ENCODE measurements around the gene LNX1. TPM values are rescaled to one million over a fixed set of nuclear protein-coding genes. Genes with fewer than 3 reads are reported as not detected.
A peak's percentile ranks its signal among the peaks of the same experiment; 100 is the strongest.

Gene LNX1
- total and polyA plus RNA-seq, 9 of the 15 experiments (the other 6 are each of a cell fraction or from before 2014, with no cell fraction given): 0.40 to 3.6 (median 2.2) TPM

GRCh38 chr4:53638919-53639318 lies 47.6 kb upstream of the LNX1 start:
- H3K79me2 ChIP-seq (ENCODE audit: control insufficient read depth, insufficient read depth, low read length): no peaks in the 10 kb centered on the region
- CTCF ChIA-PET (ENCODE audit: low intra/inter-chr PET ratio): no interaction called here
- no peak for TF ChIP-seq ZNF830 (CRISPR knock-in tag; IDR thresholded peaks at IDR 0.05)
- peak; percentile 25 for TF ChIP-seq ZNF146 (CRISPR knock-in tag; IDR thresholded peaks at IDR 0.05; ENCODE audit: unreplicated experiment)
- TF ChIP-seq THRAP3 (IDR thresholded peaks at IDR 0.05; ENCODE audit: borderline replicate concordance): no peak
- DNase-seq (ENCODE audit: extremely low read depth in 1 of 4, low spot score in 3 of 4) (no peak), ATAC-seq (no peak), FAIRE-seq (no peak)
- POLR2A ChIA-PET: interaction anchor here (1.2 kb wide), 1 partner anchor 10 kb away, joined by 3 read pairs; no protein-coding TSS in a partner anchor
- no peaks in the 10 kb centered on the region for H3K36me3 ChIP-seq (ENCODE audit: control insufficient read depth, insufficient read depth, low read length)
- H4K20me1 ChIP-seq (replicated peaks; ENCODE audit: control insufficient read depth, insufficient read depth, low read length): no peaks in the 10 kb centered on the region
- H2AFZ ChIP-seq (ENCODE audit: low read depth, low read length): no peak overlapping the region
- in situ Hi-C loops (cut with MboI) (no loop called here), intact Hi-C loops (cut with micrococcal nuclease) (no loop called here)
- no peak overlapping the region for H3K4me3 ChIP-seq
- no peaks in the 10 kb centered on the region for H3K9me1 ChIP-seq (ENCODE audit: control insufficient read depth, insufficient read depth, low read length)
- H3K4me2 ChIP-seq (ENCODE audit: insufficient read depth, low read length): no peak overlapping the region
- no peaks in the 10 kb centered on the region for H3K9me3 ChIP-seq (replicated peaks; ENCODE audit: control insufficient read depth, insufficient read depth, low read depth, low read length)
- H3K27me3 ChIP-seq (ENCODE audit: control insufficient read depth in 2 of 2, insufficient read depth in 2 of 2, low read length in 2 of 2): peaks cover 0 to 7% of the 10 kb centered on the region in 2 experiments; a peak in 1 of 5 replicates
- H3K4me1 ChIP-seq (replicated peaks in 1 of 2; ENCODE audit: control insufficient read depth in 2 of 2, insufficient read depth in 2 of 2, low read length in 2 of 2): no peaks in the 10 kb centered on the region
- H3K9ac ChIP-seq (ENCODE audit: insufficient read depth in 1 of 2, low read depth in 2 of 2, low read length in 2 of 2): no peak overlapping the region
- no TSS peak for BruUV-seq (replicated peaks)
- H3K27ac ChIP-seq (ENCODE audit: extremely low read depth, low read depth, low read length): no peak overlapping the region

- intact Hi-C loops (cut with micrococcal nuclease) (no loop called here), in situ Hi-C loops (cut with MboI) (no loop called here)
- H4K20me1 ChIP-seq (replicated peaks; ENCODE audit: control insufficient read depth, insufficient read depth, low read length): no peaks in the 10 kb centered on the region
- CTCF ChIA-PET (ENCODE audit: low intra/inter-chr PET ratio): no interaction called here
- no TSS peak for BruUV-seq (replicated peaks)
- 6% methylated on average over 1 of the region's 1 CpG for WGBS (ENCODE audit: insufficient coverage, low coverage, missing lambda C conversion rate)
- H3K9ac ChIP-seq (ENCODE audit: insufficient read depth in 1 of 2, low read depth in 2 of 2, low read length in 2 of 2): no peak overlapping the region
- no peak overlapping the region for H2AFZ ChIP-seq (ENCODE audit: low read depth, low read length)
- DNase-seq (ENCODE audit: extremely low read depth in 1 of 4, low spot score in 3 of 4): no peak
- H3K9me3 ChIP-seq (replicated peaks; ENCODE audit: control insufficient read depth, insufficient read depth, low read depth, low read length): no peaks in the 10 kb centered on the region
- H3K4me1 ChIP-seq (replicated peaks in 1 of 2; ENCODE audit: control insufficient read depth in 2 of 2, insufficient read depth in 2 of 2, low read length in 2 of 2): no peaks in the 10 kb centered on the region
- H3K9me1 ChIP-seq (ENCODE audit: control insufficient read depth, insufficient read depth, low read length): no peaks in the 10 kb centered on the region
- no peak for ATAC-seq
- peaks cover 4 to 18% of the 10 kb centered on the region in 2 experiments; a peak in 3 of 5 replicates for H3K27me3 ChIP-seq (ENCODE audit: control insufficient read depth in 2 of 2, insufficient read depth in 2 of 2, low read length in 2 of 2)
- H3K27ac ChIP-seq (ENCODE audit: extremely low read depth, low read depth, low read length): no peak overlapping the region
- POLR2A ChIA-PET: no interaction called here
- H3K36me3 ChIP-seq (ENCODE audit: control insufficient read depth, insufficient read depth, low read length): no peaks in the 10 kb centered on the region
- no peak for FAIRE-seq
- H3K4me2 ChIP-seq (ENCODE audit: insufficient read depth, low read length): no peak overlapping the region
- H3K79me2 ChIP-seq (ENCODE audit: control insufficient read depth, insufficient read depth, low read length): no peaks in the 10 kb centered on the region
- no peak overlapping the region for H3K4me3 ChIP-seq
- TF ChIP-seq ZSCAN29 (IDR thresholded peaks at IDR 0.05) (no peak), MEF2A (IDR thresholded peaks at IDR 0.05; ENCODE audit: control insufficient read depth, low read depth, low read length) (no peak), CUX1 (CRISPR knock-in tag; IDR thresholded peaks at IDR 0.05) (no peak), MNT (conservative IDR thresholded peaks at IDR 0.05) (no peak), TCFL5 (CRISPR knock-in tag; conservative IDR thresholded peaks at IDR 0.05) (no peak), ZNF583 (CRISPR knock-in tag; IDR thresholded peaks at IDR 0.05) (no peak), RAD51 (IDR thresholded peaks at IDR 0.05; ENCODE audit: borderline replicate concordance, low read depth) (no peak), HNRNPLL (IDR thresholded peaks at IDR 0.05; ENCODE audit: low read depth, low read length, poor library complexity, severe bottlenecking) (no peak)
These were observed 46.1 kb upstream of the LNX1 start for GRCh38 chr4:53637348-53637747.
